CD14-positive monocyte (primary cell): ENCODE measurements around the gene KAZN. TPM values are rescaled to one million over a fixed set of nuclear protein-coding genes. Genes with fewer than 3 reads are reported as not detected.

Experiments
- DNase-seq, 3 donors: peaks; one replicate each; pipeline ENCODE4 v3.0.0-alpha.2; 2011 to 2022
- H2AFZ ChIP-seq: 2 replicates; pipeline ENCODE4 v1.6.0; 2012; ENCODE audit warnings: mild to moderate bottlenecking, low read depth, low read length, inconsistent platforms; ENCODE audit not compliant: insufficient read depth, poor library complexity, severe bottlenecking
- H3K27ac ChIP-seq, 2 donors: 1 replicate in 1 of 2; 2 replicates in 1 of 2; pipeline ENCODE4 v1.5.1; 2012 to 2013; ENCODE audit warnings: low read length in 2 of 2, control low read depth in 1 of 2, inconsistent platforms in 1 of 2, low read depth in 1 of 2, mild to moderate bottlenecking in 1 of 2
- H3K27me3 ChIP-seq, 2 donors: one replicate each; pipeline versions ENCODE4 v1.6.0 to v1.6.1; 2011 to 2013; ENCODE audit warnings: low read length in 2 of 2; ENCODE audit not compliant: control insufficient read depth in 2 of 2, insufficient read depth in 2 of 2
- H3K36me3 ChIP-seq, 2 donors: replicated peaks in 1 of 2; 1 replicate in 1 of 2; 2 replicates in 1 of 2; pipeline versions ENCODE4 v1.5.1 to v1.6.1; 2012 to 2013; ENCODE audit warnings: low read length in 2 of 2, control low read depth in 1 of 2, inconsistent platforms in 1 of 2, mild to moderate bottlenecking in 1 of 2; ENCODE audit not compliant: insufficient read depth in 2 of 2, control insufficient read depth in 1 of 2
- H3K4me1 ChIP-seq, 2 donors: 1 replicate in 1 of 2; 2 replicates in 1 of 2; pipeline versions ENCODE4 v1.5.1 to v1.6.1; 2012 to 2013; ENCODE audit warnings: low read length in 2 of 2, control low read depth in 1 of 2, inconsistent platforms in 1 of 2, mild to moderate bottlenecking in 1 of 2, moderate library complexity in 1 of 2; ENCODE audit not compliant: insufficient read depth in 2 of 2, control insufficient read depth in 1 of 2
- H3K4me2 ChIP-seq: replicated peaks from 2 replicates; pipeline ENCODE3; 2012; ENCODE audit warnings: low read length, moderate library complexity, mild to moderate bottlenecking; ENCODE audit not compliant: poor library complexity, severe bottlenecking; ENCODE audit errors: extremely low read depth
- H3K4me3 ChIP-seq, 3 experiments: fragments of 200-600 bp in 1 of 3; sonication (generic) in 1 of 3; replicated peaks in 1 of 3; 1 replicate in 2 of 3; 2 replicates in 1 of 3; pipeline ENCODE4 v1.5.1; 2011 to 2013; ENCODE audit warnings: low read length in 3 of 3, mild to moderate bottlenecking in 3 of 3, control low read depth in 2 of 3, low read depth in 2 of 3, inconsistent platforms in 1 of 3, moderate library complexity in 1 of 3
- H3K79me2 ChIP-seq: 2 replicates; pipeline ENCODE4 v1.6.0; 2012; ENCODE audit warnings: mild to moderate bottlenecking, control low read depth, inconsistent platforms, low read length, moderate library complexity; ENCODE audit not compliant: insufficient read depth
- H3K9ac ChIP-seq: 2 replicates; pipeline ENCODE4 v1.6.0; 2017; ENCODE audit warnings: low read length, mild to moderate bottlenecking; ENCODE audit not compliant: insufficient read depth, poor library complexity, severe bottlenecking
- H3K9me3 ChIP-seq, 2 donors: replicated peaks in 1 of 2; 1 replicate in 1 of 2; 2 replicates in 1 of 2; pipeline versions ENCODE4 v1.5.1 to v1.6.1; 2012 to 2013; ENCODE audit warnings: low read length in 2 of 2, control low read depth in 1 of 2; ENCODE audit not compliant: control insufficient read depth in 1 of 2, insufficient read depth in 1 of 2
- H4K20me1 ChIP-seq: 2 replicates; pipeline ENCODE4 v1.6.0; 2012; ENCODE audit warnings: mild to moderate bottlenecking, low read length, control low read depth, moderate library complexity; ENCODE audit not compliant: insufficient read depth
- H3K27ac Mint-ChIP-seq, 7 donors: one replicate each; pipeline ENCODE4 v1.8.0; 2020; ENCODE audit warnings: mild to moderate bottlenecking in 7 of 7, mixed read lengths in 7 of 7, moderate library complexity in 6 of 7, inconsistent platforms in 2 of 7
- H3K27me3 Mint-ChIP-seq, 3 donors: one replicate each; pipeline ENCODE4 v1.8.0; 2021 to 2022; ENCODE audit warnings: low read depth in 3 of 3, mild to moderate bottlenecking in 3 of 3, mixed read lengths in 3 of 3, moderate library complexity in 3 of 3, inconsistent platforms in 1 of 3
- H3K36me3 Mint-ChIP-seq, 2 donors: one replicate each; pipeline ENCODE4 v1.8.0; 2020; ENCODE audit warnings: mixed read lengths in 2 of 2, inconsistent platforms in 1 of 2, mild to moderate bottlenecking in 1 of 2
- H3K4me1 Mint-ChIP-seq: one replicate; pipeline ENCODE4 v1.8.0; 2020; ENCODE audit warnings: mild to moderate bottlenecking, mixed read lengths
- H3K4me3 Mint-ChIP-seq, 2 donors: one replicate each; pipeline ENCODE4 v1.8.0; 2020; ENCODE audit warnings: mild to moderate bottlenecking in 2 of 2, mixed read lengths in 2 of 2, moderate library complexity in 1 of 2
- H3K9me3 Mint-ChIP-seq, 7 donors: one replicate each; pipeline ENCODE4 v1.8.0; 2020 to 2022; ENCODE audit warnings: mixed read lengths in 7 of 7, mild to moderate bottlenecking in 6 of 7, moderate library complexity in 6 of 7, inconsistent platforms in 2 of 7
- WGBS: methylation state at CpG from one replicate; pipeline ENCODE4 v1.1.5; 2013; ENCODE audit warnings: missing lambda C conversion rate; ENCODE audit not compliant: insufficient coverage; 5-methylcytosine and 5-hydroxymethylcytosine counted together
- intact Hi-C, 2 donors: fragments of 100-400 bp; cut with micrococcal nuclease; formaldehyde crosslinking; loops; one replicate each; pipeline versions ENCODE4 v1.15.0 to v1.15.1; 2023
- polyA plus RNA-seq, 3 donors: library from polyadenylated mRNA; depleted of rRNA in 1 of 3; unstranded in 2 of 3; stranded (reverse) in 1 of 3; fragments of 300-500 nt in 2 of 3; fragments of >200 nt in 1 of 3; fragmentation: Illumina TruSeq in 2 of 3; gene quantifications; 1 replicate in 2 of 3; 2 replicates in 1 of 3; pipeline ENCODE4 v1.2.3, GENCODE V29; 2012 to 2021
- TF ChIP-seq, protein P1 (sequence below): fragments of 200-600 bp; IDR thresholded peaks from one replicate; pipeline ENCODE4 v1.8.0; 2022; ENCODE audit warnings: antibody characterized with exemption, mild to moderate bottlenecking

The KAZN gene
- polyA plus RNA-seq, 3 donors = not detected

DNA sequence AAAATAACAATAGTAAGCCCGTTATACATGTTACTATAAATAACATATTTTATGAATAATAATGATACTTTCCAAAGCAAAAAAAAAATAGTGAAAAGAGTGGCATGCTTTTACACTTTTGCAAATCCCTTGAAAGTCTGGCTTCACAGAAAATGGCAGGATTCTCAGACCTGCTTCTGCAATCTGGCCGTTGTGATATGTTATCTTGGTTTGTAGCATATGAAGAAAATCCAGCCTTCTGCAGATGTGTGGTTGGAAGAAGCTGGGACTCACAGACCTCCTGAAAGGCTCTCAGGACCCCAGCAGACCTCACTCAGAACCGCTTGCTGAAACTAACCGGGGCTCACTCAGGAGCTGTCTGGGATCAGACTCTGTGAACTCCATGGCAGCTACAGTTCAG is 299.1 kb downstream of the KAZN start:
- Mint-ChIP-seq H3K9me3 (peaks cover 2 to 7% (median 3%) of the 10 kb centered on the region in 7 donors), H3K27me3 (peaks cover 6 to 11% (median 8%) of the 10 kb centered on the region in 3 donors), H3K4me1 (no peaks in the 10 kb centered on the region), H3K27ac (no peak overlapping the region), H3K4me3 (no peak overlapping the region), H3K36me3 (no peaks in the 10 kb centered on the region)
- Histone ChIP-seq H3K9ac (no peak overlapping the region), H3K79me2 (no peaks in the 10 kb centered on the region), H3K4me3 (no peak overlapping the region), H3K4me2 (no peak overlapping the region), H2AFZ (no peak overlapping the region), H4K20me1 (no peaks in the 10 kb centered on the region), H3K27me3 (no peaks in the 10 kb centered on the region), H3K4me1 (no peaks in the 10 kb centered on the region), H3K36me3 (no peaks in the 10 kb centered on the region), H3K9me3 (peaks cover 0 to 2% of the 10 kb centered on the region in 2 donors), H3K27ac (no peak overlapping the region)
- WGBS = 75% methylated on average over 1 of the region's 4 CpGs
- intact Hi-C loops = no loop called here
- no peak for DNase-seq
- TF ChIP-seq, protein P1, sequence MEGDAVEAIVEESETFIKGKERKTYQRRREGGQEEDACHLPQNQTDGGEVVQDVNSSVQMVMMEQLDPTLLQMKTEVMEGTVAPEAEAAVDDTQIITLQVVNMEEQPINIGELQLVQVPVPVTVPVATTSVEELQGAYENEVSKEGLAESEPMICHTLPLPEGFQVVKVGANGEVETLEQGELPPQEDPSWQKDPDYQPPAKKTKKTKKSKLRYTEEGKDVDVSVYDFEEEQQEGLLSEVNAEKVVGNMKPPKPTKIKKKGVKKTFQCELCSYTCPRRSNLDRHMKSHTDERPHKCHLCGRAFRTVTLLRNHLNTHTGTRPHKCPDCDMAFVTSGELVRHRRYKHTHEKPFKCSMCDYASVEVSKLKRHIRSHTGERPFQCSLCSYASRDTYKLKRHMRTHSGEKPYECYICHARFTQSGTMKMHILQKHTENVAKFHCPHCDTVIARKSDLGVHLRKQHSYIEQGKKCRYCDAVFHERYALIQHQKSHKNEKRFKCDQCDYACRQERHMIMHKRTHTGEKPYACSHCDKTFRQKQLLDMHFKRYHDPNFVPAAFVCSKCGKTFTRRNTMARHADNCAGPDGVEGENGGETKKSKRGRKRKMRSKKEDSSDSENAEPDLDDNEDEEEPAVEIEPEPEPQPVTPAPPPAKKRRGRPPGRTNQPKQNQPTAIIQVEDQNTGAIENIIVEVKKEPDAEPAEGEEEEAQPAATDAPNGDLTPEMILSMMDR = no peak

- no peaks in the 10 kb centered on the region for H3K27me3 ChIP-seq
- peaks cover 2 to 7% (median 3%) of the 10 kb centered on the region in 7 donors for H3K9me3 Mint-ChIP-seq
- H3K9me3 ChIP-seq = peaks cover 0 to 2% of the 10 kb centered on the region in 2 donors
- no peaks in the 10 kb centered on the region for H3K4me1 ChIP-seq
- no peaks in the 10 kb centered on the region for H3K79me2 ChIP-seq
- TF ChIP-seq, protein P1 = no peak
- no peak overlapping the region for H3K27ac ChIP-seq
- 87% methylated on average over 4 of the region's 7 CpGs for WGBS
- H3K4me3 ChIP-seq = no peak overlapping the region
- intact Hi-C loops = no loop called here
- H3K36me3 Mint-ChIP-seq = no peaks in the 10 kb centered on the region
- H4K20me1 ChIP-seq = no peaks in the 10 kb centered on the region
- no peak overlapping the region for H3K27ac Mint-ChIP-seq
- H3K9ac ChIP-seq = no peak overlapping the region
- H3K36me3 ChIP-seq = no peaks in the 10 kb centered on the region
- no peak overlapping the region for H2AFZ ChIP-seq
- H3K4me2 ChIP-seq = no peak overlapping the region
- H3K27me3 Mint-ChIP-seq = peaks cover 6 to 11% (median 8%) of the 10 kb centered on the region in 3 donors
- no peak overlapping the region for H3K4me3 Mint-ChIP-seq
- H3K4me1 Mint-ChIP-seq = no peaks in the 10 kb centered on the region
- no peak for DNase-seq
Observed at GRCh38 chr1:14897997-14898645, 299.6 kb downstream of the KAZN start.
